Activated CD4-positive, alpha-beta T cell treated with anti-CD3 and anti-CD28 coated beads for 36 hours (primary cell): ENCODE data around the gene TTLL12. TPM values are rescaled to one million over a fixed set of nuclear protein-coding genes. Genes with fewer than 3 reads are reported as not detected.

Source experiments
- total RNA-seq, 2 experiments: library from RNA; stranded (reverse); gene quantifications; one replicate each; pipeline ENCODE4 v1.2.3, GENCODE V29; 2021

Gene TTLL12
- total RNA-seq, 2 experiments from 2014 or later, result 75.8 to 85.2 TPM

Other genes with a start within 250 kb of the TTLL12 start
- gene PACSIN2, start 172.0 kb downstream of the TTLL12 start, total RNA-seq, result 10 to 100 TPM; 27.9 to 28.1 TPM
- 1 to 10 TPM; 5.7 to 6.6 TPM for gene TTLL1, start 97.7 kb downstream of the TTLL12 start, total RNA-seq
- gene BIK, start 76.4 kb downstream of the TTLL12 start, total RNA-seq, result 1 to 10 TPM; 1.4 to 1.9 TPM
- gene MCAT, start 43.7 kb downstream of the TTLL12 start, total RNA-seq, result 10 to 100 TPM; 13.8 to 16.9 TPM
- gene TSPO, start 35.6 kb downstream of the TTLL12 start, total RNA-seq, result 100 to 1,000 TPM in 1 of 2 experiments, 10 to 100 TPM in 1; 61.7 to 114 TPM
- gene SCUBE1, start 156.2 kb upstream of the TTLL12 start, total RNA-seq, result not detected
- not detected for gene MPPED1, start 224.9 kb upstream of the TTLL12 start, total RNA-seq